Keratinocyte (primary cell): ENCODE results near the gene KCNH1.

ENCODE experiments used
- EZH2 ChIP-seq: IDR thresholded peaks from one replicate; pipeline ENCODE4 v1.6.1; 2012; ENCODE audit warnings: inconsistent platforms, mild to moderate bottlenecking, low read length, moderate library complexity
- TF ChIP-seq, protein P1 (sequence below), 3 experiments: IDR thresholded peaks in 1 of 3; conservative IDR thresholded peaks in 1 of 3; optimal IDR thresholded peaks in 1 of 3; 2 replicates in 2 of 3; 3 replicates in 1 of 3; pipeline versions ENCODE3 to v1.5.1; 2011; ENCODE audit warnings: low read length in 3 of 3, mild to moderate bottlenecking in 3 of 3, moderate library complexity in 2 of 3, control low read depth in 1 of 3, inconsistent platforms in 1 of 3; ENCODE audit not compliant: insufficient read depth in 2 of 3; ENCODE audit errors: extremely low read depth in 1 of 3

DNA sequence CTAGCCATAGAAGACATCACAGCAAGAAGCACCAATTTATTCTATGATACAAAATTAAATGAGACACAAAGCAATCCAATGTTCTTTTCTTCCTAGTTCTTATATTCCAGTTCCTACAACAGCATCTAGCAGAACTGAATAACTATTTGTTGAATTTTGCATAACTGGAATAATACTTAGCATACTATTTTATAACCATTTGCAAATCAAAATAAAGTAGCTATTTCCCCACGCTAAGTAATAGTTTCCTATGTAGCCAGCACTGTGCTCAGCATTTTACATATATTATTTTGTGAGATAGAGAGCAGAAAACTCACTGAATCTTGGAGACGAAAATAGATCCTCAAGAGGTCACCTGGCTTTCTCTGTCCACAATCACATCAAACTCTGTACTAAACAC lies 42.1 kb downstream of the KCNH1 start:
- TF ChIP-seq, protein P1, sequence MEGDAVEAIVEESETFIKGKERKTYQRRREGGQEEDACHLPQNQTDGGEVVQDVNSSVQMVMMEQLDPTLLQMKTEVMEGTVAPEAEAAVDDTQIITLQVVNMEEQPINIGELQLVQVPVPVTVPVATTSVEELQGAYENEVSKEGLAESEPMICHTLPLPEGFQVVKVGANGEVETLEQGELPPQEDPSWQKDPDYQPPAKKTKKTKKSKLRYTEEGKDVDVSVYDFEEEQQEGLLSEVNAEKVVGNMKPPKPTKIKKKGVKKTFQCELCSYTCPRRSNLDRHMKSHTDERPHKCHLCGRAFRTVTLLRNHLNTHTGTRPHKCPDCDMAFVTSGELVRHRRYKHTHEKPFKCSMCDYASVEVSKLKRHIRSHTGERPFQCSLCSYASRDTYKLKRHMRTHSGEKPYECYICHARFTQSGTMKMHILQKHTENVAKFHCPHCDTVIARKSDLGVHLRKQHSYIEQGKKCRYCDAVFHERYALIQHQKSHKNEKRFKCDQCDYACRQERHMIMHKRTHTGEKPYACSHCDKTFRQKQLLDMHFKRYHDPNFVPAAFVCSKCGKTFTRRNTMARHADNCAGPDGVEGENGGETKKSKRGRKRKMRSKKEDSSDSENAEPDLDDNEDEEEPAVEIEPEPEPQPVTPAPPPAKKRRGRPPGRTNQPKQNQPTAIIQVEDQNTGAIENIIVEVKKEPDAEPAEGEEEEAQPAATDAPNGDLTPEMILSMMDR (optimal IDR thresholded peaks at IDR 0.05 in 1 of 3, IDR thresholded peaks at IDR 0.05 in 1 of 3, conservative IDR thresholded peaks at IDR 0.05 in 1 of 3; ENCODE audit: extremely low read depth in 1 of 3, insufficient read depth in 2 of 3, low read length in 3 of 3), result no peak
- TF ChIP-seq EZH2, result no peak
